Measurements from ENCODE around the gene TFG.

TFG gene

DNA sequence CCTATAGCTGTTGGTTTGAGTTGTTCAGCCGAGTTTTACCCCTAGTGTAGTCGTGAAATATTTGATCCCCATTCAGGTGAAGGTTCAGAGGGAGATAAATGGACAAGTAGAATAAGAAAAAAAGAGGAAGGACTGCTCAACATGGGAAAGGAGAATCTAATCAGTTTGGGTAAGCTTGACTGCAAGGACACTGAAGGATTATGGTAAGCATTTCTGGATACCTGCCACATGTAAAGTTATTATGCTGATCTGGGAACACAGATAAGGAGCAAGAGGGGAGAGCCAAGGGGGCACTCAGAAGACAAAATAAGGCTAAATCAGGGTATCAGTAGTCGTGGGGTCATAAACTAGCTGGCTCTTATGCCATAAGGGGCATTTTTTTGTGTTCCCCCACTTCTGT, 49.9 kb downstream of the TFG start:
- no peak for DNase-seq

DNA sequence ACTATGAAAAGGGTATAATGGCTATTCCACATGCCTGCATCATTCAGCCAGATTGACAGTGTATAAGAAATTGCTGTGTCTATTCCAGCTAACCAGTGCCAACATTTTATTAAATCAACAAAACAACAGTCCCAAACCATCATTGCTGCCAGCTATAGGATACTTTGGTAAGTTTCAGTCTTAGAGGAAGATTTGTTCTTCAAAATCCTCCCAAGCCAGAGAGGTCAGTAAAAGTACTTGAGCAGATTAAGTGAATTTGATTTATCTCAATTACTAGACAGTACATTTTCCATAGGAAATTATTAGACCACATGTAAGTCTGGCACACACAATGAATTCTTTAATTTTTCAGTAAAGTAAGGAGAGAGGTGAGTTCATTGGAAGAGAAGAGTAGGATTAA, 50.7 kb downstream of the TFG start:
- DNase-seq: no peak

DNA sequence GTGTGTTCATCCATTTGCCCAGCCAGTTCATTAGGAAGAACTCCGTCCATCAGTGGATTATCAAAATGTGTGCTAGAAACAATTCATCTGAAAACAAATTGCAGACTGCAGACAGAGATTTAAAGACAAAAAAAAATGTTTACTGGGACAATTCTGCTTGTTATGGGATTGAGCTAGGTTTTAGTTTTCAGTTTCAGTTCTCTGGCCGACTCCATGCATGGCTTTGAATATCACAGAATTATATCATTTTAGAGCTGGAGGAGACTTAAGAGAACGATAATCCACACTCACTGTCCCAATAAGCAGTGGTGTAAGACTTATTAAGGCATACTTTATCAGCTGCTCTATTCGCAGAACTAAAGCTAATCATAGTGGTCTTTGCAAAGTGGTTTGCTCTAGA, 51.1 kb downstream of the TFG start:
- DNase-seq: no peak

DNA sequence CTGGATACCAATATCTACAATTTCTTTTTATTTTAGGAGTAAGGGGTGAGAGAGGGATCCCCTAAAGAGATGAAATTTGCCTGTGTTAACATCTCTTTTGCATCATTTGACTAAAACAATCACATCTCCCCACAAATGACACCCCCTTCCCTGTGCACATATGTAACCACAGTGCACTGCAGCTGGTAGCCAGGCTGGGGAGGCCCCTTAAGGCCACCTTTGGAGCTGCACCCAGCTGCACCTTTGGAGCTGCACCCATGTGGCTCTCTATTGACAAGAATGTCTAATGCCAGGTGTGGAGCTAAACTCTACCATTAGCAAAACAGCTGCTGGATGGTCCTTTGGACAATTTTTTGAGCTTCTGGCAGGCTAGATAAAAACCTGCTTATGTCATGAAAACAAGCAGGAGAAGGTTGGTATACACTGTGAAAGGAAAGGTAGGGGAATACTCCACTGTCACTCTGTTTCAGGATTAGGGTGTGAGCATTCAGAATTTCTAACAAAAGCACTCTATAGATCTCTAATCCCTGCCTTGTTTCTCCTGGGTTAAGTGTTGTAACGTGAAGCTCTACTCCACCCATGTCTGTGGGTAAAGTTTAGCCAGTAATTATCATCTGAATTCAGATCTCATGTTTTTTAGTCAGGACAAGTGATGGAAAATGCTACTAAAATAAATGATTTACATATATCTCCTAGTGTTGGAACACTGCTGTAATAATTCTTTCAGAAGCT, 52.1 kb downstream of the TFG start:
- DNase-seq: no peak

DNA sequence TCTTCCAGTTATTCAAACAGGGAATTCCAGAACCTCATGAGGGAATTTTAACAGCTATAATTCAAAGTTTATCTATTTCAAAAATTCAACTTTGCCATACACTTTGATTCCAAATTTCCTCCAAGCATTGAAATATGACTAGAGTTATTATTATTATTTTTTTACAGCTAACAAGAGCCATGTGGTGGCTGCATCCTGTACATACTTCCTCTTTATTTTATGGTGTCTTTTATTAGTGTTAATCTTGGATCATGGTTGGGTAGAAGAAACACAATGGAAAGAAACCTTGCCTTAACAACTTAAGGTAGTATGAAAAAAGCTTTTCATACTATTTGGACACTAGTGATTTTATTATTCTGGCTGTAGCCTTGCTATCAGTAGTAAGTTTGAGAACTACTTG, 52.7 kb downstream of the TFG start:
- DNase-seq: no peak

DNA sequence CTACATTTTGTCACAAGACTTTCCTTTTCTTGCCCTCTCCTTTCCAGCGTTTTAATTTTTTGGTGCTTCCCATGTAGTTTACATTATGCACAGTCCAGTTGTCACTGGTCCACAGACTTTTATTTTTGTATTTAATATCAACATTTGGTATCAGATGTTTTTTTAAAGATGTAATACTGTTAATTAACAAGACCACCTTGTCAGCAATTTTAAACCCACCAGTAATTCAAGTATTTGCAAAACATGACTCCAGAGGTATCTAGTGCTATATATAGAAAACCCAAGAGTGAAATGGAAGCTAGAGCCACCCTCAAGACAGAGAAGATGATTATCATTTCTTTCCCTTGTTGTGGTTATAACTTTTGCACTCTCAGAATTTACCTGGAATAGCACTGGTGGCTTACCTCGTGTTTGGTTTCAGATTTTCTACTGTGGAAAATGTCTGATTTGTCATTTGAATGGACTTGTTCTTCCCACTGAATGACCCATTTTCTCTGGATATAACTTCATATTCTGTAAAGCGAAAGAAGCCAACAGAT, 56.2 kb downstream of the TFG start:
- no peak for DNase-seq

DNA sequence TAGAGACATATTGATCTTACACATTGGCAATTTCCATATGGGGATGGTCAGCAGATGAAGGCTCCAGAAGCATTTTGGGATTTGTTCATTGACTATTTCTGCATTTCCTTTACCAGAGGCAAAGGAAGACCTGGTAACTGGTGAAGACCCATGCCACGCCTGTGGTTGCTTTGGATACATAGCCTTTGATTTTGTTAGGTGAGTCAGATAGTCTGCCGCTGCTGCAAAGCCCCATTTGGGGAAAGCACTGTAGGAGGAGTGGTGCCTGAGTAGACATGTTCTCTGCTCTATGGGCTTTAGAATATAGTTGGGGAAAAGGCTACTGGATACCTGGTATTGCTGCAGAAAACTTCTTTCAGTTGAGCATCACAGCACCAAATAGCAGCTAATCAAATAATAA, 56.8 kb downstream of the TFG start:
- no peak for DNase-seq

DNA sequence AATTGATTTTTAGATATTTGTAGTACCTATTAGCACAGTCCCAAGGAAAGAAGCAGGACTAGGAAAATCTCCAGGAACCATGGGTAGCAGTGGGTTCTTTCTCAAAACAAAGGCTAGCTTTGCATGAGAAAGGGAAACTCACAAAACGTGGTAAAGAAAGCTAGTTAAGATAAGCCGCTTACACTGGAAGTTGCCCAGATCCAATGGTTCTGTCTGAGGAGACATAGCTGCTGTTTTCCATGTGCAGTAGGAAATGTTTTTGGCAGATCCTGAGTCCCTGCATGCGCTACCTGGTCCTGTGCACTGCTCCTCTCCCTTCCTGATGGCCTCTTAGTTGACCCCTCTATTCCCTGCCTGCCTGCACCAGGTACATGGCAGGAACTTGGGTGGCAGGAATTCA, 60.4 kb downstream of the TFG start:
- DNase-seq: no peak

DNA sequence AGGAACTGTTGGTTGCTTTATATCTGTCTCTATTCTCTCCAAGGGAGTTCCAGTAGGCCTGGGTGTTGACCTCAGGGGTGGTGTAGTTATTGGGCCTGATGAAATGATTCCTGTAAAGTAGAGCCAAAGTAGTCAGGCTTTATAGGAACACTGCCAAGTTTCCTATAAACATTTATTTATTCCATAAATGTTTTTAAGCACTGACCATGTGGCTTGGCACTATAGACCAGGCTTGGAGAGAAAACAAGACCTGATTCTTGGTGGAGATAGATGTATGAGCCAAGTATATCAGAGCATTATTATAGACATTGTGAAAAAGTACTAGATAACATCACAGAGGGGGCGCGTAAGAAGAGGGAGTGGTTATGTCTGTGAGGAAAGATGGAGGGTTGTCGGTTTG, 65.9 kb downstream of the TFG start:
- DNase-seq: no peak

DNA sequence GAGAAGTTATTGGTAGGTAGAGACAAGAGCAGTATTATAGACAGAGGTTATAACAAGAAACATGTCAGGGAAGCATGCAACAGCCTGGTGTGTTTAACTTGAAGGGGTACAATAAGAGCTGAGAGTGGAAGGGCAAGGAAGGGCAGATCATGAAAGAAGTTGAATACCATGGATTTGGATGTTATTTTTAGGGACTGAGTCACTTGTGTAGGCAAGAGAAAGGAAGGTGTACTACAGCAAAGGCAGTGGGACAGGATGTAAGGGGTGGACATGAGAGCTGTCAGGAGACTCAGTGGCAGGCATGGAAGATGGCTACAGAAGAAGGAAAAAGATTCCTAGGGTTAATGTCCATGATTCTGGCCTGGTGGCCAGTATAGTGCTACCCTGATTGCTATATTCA, 66.4 kb downstream of the TFG start:
- no peak for DNase-seq

DNA sequence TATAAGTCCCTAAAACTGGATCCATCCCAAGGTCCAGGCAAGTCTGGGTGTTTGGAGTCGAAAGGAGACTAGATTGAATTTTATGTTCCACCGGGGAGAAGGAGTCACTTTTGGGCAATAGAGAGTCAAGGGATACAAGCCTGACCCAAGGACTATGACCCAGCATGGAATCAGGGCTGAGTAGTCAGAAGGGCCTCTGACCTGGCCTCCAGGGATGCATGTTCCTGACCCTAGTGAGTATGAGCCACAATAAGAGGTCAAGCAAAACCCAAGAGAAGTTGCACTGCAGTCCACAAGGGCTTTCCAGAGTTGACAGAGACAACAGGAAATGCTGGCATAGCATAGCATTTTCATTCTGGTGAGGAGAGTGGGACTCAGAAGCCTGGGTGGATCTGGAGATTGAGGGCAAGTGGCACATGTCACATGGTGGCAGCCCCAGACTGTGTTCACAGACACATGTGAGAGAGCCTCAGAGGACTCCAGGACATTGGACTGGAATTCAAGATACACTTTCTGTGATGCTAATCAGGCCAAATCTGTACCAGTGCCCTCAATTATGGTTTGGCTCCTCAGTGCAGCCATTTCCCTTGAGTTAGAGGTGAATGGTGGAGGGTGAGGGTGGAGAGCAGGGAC, 66.9 kb downstream of the TFG start:
- no peak for DNase-seq

DNA sequence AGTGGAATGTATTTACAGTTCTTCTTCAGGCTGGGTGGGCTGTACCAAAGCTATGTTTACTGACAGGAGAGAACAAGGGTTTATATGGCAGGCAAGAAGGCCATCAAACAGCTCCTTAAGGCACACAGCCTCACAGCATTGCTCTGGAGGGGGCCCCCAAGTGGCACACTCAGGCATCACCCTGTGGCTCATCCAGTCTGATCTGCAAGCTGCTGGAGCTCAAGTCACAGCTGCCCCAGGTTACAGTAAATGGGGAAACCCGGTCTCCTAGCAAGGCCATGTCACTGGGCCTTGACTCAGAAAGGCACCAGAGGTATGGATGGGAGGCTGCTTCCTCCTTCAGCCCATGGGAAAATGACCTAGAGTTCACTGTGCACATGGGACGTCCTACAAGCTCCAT, 67.5 kb downstream of the TFG start:
- no peak for DNase-seq

DNA sequence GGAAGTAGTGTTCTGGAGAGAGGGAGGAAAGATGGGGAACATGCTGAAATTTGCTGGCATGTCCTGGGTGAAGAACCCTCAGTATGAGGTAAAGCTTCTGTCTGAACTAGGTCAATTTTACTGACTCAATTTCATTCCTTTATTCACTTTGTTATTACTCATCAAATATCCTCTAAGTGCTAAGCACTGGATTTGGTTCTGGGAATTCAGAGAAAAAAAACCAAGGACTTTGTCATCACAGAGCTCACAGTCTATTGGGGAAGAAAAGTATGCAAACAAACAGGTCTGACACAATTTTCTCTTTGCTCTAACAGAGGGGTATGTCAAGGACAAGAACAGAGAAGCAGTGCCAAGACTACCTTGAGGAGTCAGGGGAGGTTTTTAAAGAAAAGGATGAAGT, 68.0 kb downstream of the TFG start:
- no peak for DNase-seq

DNA sequence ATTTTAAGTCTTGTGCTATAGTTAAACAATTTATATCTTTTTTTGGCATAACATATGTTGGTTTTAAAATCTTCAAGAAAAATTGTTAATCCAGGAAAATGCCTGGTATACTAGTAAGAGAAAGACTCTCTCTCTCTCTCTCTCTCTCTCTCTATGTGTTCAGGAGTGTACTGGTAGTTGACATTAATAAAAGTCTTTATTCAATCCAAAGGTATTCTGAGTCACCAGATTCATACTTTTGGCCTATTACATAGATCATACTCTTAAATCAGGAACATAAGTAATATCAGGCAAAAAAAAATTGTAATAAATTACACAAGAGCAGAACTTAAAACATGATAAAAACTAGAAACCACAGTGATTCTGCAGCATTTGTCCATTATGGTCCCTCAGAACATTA, 70.2 kb downstream of the TFG start:
- DNase-seq: no peak

DNA sequence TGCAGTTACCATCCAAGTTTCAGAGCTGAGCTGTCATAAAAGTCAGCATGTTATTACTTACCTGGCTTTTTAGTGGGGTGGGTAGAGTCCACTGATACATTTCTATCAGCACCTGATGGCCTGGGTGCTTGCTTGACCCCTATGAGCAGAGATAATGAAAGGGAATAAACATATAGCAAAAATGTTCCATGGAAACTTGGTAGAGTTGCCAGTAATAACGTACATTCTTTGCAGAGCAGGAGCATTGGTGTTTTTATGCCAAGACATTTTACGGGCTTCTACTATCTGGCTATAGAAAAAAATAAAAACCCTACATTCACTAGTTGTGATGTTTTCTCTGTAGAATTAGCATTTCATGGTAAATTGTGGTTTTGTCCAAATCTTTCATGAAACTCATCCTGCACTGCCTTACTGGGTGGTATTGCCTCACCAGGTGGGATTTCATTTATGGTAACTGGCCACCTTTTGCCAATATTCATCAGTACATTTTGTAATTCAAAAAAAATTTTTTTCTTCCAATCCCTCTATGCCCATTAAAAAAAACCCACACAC, 70.9 kb downstream of the TFG start:
- no peak for DNase-seq

DNA sequence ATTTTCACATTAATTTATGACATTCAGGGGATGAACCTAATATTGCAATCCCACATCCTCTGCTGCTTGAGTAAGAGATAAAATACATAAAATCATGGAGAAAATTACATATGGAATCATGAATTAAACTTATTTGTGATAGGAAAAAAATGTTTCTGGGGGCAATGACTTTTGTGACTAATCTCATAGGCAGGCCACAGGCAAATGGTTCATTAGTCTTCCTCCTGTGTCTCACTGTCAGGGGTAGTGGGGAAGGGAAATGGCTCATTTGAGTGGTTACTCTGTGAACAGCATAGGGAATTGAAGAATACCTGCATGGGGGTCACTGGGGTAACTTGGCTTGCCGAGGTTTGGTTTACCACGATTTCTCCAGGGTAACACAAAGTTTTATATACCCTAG, 72.0 kb downstream of the TFG start:
- DNase-seq: no peak

DNA sequence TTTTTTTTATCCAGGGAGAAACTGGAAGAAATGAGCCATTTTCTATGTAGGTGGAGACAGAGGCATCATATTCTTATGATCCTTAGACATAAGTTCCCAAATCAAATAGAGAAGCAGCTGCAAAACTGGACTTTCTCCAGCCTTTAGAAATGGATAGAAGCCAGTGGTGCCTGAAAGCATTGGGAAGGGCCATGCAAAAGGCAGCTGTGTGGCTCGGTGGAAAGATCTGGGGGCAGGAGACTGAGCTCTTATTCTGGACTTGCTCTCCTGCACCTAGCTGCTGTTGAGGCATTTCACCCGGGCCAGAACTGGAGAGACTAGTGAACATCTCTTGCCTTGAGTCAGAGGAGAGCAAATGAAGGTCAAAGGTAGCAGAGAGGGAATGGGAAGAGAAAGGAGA, 73.1 kb downstream of the TFG start:
- no peak for DNase-seq

DNA sequence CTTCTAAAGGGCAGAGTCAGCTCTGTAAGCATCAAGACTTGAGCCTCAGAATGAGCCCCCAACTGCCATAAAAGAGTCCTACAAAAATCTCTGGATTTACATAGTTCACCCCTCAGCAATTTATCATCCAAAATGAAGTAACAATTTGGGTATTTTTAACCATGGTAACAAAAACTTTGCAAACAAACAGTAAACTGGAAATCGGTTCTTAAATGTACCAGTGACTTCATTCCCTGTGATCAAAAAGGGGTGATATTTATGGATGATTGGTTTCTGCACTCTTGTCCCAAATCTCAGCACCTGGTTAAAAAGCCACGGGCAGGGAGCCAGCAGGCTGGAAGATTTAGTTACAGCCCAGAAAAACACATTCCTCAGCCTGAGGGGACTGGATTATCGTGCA, 73.6 kb downstream of the TFG start:
- no peak for DNase-seq

DNA sequence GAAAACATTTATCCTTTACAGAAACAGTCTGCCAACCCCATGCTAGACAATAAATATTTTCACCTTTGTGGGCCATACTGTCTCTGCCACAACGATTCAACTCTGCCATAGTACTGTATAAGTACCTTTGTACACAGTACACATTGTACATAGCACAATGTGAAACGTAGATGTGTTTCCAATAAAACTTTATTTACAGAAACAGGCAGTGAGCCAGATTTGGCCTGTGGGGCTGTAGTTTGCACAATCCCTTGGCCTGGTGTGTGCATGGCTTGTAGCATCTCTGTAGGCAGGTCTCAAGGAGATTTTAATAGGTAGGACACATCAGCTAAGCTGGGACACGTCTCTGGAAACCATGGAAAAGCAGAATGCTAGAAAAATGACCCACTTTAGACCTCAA, 74.3 kb downstream of the TFG start:
- DNase-seq: no peak

DNA sequence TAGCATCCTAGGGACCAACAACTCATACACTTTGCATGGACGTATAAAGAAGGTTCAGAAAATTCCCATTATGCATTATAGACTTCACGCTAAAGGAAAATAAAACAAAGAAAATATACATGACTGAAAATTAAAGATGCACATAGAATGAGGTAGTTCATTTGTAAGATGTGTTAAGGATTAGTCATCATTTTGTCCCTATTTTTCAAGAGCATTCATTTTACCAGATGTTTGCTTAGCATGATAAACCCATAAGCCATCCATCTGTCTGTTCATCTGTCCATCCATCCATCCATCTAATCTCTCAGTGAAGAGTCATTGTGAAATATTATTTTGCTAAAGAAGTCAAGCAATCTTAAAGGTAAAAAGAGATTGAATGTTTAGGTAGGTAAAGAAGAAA, 80.3 kb downstream of the TFG start:
- DNase-seq: no peak

DNA sequence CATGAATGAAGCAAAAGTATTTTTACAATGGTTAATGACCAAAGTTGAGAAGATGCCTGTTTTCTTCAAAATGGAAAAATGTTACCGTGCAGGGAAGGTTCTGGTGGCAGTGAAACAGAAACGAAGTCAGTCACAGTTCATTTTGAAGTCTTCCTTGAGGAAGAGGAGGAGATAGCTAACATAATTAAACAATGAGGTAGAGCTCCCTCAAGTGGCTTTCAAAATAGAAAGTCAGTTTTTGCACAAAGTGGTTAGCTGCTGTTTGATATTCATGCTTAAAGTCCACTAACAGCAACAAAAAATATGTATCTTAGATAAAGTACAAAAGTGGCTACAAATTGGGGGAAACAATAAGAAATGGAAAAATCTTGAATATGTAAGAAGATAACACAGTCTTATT, 87.3 kb downstream of the TFG start:
- DNase-seq: no peak

DNA sequence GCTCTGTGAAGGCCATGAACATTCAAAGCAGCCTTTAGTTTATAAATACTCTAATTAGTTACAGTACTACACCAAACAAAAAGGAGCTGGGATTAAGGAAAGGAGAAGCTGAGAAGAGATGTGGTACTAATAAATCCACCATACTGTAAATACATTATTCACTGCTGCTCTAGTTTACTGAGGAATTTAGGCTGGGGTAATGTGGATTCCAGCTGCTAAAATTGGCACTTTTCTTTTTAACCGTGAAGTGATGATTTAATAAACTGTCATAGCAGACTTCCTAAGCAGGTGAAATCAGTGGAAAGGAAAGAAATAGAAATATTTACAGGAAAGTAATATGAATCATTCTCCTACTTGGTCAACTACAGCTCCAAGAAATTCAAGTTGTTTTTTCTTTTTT, 88.7 kb downstream of the TFG start:
- no peak for DNase-seq

All from stimulated activated CD8-positive, alpha-beta memory T cell treated with anti-CD3 and anti-CD28 coated beads, Interleukin-4, amount 100 ng/mL, for 48 hours (primary cell).